SW 1271 (cell line): ENCODE measurements around the gene XYLT1.
"Not testable (repeated sequence)": the region's sequence is repeated elsewhere in the genome, so short reads cannot be mapped to it uniquely, and the experiment has no call there.

Experiments
- DNase-seq, 2 experiments: peaks; one replicate each; lab custom pipeline; 2025; lab: John Stamatoyannopoulos, UW

The XYLT1 gene

DNA sequence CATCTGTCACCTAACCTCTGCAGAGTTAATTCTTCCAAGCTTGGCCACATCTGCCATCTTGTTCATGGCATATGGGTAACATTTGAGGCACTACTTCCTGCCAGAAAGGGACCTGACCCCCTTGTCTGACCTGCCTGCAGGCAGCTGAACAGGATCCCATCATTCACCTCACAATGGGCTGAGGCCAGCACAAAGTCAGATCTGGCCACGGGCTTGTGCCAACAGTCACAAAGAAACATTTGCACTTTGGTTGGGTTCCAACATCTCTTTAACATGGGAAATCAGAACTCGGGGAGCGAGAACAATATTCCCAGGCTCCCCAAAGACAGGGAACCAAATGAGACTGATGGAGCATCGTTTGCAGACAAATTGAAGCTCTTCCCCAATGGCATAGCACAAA lies 116.1 kb downstream of the XYLT1 start:
- DNase-seq, result no peak

DNA sequence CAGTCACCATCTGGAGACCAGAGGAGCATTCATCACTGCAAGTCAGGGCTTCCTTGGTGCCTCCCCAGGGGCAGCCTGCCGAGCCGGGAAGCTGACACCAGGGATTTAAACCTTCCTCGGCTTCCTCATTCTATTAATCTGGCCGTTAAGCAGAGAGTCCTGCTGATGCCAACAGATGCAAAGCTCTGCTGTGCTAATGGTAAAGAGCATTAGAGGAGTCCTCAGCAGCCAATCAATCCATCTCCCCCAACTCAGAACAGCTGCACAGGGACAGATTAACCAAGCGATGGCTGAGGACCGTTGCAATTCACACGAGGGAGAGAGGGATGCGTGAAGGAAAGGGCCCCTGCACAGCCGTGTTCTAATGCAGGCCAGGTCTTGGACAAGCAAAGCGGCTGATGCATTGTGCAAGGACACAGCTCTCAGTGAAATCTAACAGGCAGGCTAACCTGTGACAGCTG lies 116.6 kb downstream of the XYLT1 start:
- no peak for DNase-seq

DNA sequence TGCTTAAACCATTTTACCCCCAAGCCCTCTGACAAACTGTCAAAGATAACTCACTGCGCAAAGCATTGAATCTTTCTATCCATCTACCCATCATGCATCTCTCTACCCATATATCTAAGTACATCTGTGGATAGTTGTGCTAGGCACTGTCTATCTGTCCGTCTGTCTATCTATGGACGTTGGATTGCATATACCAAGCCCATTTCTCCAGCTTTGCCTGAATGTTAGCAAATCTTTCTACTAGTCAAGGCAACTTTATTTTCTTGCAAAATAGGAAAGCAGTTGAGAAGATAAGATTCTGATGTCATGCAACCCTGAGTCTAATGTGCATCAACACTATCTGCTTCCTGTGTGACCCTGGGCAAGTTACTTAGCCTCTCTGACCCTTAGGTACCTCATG lies 117.2 kb downstream of the XYLT1 start:
- no peak for DNase-seq

DNA sequence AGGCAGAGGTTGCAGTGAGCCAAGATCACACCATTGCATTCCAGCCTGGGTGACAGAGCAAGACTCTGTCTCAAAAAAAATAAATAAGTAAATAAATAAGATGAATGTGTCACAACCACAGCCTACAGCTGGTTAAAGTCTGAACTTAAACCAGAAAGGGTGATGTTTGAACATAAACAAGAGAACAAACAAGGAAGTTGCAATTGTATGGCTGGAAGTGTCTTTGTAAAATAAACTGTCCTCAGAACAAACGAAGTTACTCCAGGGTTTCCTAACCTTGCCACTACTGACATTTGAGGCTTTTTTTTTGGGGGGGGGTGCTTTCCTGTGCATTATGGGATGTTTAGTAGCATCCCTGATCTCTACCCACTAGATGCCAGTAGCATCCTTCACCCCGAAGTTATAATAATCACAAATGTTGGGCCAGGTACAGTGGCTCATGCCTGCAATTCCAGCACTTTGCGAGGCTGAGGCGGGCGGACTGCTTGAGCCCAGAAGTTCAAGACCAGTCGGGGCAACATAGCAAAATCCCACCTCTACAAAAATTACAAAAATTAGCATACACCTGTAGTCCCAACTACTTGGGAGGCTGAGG lies 119.2 kb downstream of the XYLT1 start:
- DNase-seq, result no peak

DNA sequence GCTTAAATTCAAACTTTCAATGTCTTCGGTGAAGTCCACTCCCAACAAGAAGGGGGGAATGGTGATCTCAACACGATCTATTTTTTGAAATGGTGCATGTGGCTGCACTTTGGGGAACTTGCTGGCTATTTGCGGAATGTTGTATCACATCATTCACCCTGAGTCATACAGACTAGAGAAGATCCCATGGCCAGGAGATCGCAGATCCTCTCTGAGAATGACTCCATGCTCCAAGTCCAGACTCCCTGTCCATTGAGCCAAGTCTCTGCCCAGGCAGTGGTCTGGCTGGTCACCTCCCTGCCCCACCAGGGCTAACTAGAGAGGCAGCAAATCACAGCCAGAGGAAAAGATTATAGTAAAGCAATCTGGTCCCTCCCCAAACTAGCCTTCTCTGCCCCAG lies 120.6 kb downstream of the XYLT1 start:
- DNase-seq, result no peak

DNA sequence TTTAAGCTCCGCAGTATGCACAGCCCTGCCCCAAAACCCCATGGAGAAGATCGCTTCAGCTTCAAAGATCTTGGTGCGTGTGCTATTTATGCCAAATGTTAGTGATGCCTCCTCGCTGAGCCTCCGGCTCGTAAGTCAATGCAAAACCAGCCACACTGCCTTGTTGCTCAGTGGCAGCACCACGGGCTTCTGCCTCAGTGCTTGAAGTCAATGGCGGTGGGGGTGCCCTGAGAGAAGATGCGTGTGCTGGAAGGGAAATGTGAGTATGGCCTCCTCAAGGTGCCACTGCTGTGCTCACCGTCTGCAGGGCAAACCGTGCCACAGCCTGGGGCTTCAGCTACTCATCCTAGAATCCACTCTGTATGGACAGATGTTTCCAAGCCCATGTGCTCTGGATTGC lies 121.9 kb downstream of the XYLT1 start:
- no peak for DNase-seq

DNA sequence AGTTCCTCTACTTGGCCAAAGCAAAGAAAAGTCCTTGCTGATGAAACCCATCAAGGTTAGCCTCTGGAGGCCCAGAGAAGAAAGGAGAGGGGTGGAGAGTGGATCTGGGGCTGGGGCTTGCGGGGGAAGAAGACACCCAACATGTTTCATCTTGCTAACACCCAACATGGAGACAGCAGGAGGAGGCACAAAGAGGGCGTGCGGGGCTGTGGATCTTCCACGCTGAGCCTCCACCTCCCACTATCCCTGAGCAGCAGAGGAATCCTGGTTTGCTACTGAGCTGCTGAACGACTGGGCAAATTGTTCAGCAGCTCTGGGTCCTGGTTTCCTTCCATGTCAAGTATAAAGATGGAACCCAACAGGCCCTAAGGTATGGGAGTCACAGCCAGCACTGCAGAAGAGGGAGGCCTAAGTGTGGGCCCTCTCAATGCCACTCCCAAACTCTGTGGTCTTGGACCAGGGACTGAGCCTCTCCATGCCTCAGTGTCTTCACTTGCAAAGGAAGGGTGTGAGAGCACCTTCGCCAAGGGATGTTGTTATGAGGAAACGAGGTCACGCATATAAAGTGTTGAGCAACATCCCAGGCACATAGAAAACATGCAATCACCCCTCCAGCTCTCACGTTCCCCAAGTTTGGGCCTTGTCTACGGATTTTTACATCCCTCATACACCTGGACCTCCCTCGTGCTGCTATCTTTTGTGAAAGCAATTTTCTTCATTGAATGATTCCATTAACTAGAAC lies 122.5 kb downstream of the XYLT1 start:
- no peak for DNase-seq

DNA sequence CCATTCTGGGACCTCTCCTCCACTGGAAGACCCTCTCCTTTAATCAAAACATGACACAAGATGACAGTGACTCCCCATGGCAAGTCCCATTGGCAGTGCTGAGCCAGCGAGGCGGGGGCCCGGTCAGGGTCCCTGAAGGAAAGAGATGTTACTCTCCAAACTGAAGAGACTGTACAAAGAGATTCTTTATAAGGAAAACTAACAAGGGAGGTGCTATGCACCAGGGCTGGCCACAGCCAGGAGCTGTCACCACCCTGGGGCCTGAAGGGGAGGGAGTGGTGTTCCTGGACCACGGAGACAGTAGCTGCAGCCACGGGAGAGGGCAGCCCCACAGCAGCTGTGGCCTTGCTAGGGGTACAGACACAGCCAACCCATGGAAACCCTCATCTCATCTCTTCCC lies 123.1 kb downstream of the XYLT1 start:
- DNase-seq, result no peak

DNA sequence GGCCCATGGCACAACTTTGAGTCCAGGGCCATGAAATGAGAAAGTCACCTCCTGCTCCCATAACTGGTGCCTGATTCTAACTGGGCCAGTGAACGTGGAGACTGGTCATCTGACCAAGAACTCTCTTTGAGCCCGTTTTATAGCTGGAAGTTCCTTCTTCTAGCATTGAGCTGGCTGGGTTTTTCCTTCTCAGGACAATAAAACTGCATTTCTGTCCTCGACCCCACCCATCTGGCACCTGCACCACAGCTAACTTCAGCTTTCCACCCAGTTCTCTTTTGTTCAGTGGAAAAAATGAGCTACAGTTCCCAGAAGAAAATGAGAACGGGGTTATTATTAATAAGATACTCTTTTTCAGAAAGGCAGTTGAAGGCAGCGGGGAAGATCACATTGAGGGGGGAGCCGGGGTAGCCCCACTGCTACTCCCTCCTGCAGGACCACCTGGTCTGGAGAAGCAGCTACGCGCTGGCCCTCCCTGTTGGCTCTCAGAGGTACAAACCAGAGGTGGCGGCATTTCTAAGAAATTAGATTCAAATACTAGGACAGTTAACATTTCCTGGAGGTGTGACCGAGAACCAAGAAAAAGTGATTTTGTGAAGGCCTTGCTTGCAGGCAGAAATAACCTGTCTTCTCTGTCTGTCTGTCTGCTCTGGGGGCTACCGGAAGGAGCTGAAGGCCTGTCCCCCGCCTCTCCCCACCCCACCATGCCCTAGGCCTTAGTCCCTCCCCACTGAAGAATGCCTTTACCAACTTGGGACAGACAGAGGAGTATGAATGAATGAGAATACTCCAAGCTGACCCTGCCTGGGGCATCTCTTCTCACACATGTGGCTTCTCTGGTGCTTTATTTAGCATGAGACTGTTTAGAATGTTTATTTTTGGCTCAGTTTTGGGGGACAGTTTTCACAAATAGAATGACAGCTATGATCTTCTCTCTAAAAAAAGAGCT lies 123.9 kb downstream of the XYLT1 start:
- no peak for DNase-seq

DNA sequence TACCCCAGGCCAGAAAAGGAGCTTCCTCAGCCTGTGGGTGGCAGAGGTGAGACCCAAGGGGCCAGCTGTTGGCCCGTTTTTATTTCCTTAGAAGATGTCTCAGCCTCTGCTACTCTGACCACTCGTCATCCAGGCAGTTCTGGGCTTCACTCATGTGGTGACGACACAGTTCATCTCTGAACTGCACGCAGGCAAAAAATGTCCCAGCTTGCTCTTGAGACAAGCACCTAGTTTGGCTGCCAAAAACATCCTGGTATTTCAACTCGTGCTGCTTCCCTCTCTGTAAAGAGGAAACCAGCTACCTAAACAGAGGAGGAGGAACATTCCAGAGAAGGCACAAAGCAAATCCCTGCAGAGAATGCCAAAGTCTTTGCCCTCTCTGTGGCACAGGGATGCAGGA lies 125.7 kb downstream of the XYLT1 start:
- no peak for DNase-seq

DNA sequence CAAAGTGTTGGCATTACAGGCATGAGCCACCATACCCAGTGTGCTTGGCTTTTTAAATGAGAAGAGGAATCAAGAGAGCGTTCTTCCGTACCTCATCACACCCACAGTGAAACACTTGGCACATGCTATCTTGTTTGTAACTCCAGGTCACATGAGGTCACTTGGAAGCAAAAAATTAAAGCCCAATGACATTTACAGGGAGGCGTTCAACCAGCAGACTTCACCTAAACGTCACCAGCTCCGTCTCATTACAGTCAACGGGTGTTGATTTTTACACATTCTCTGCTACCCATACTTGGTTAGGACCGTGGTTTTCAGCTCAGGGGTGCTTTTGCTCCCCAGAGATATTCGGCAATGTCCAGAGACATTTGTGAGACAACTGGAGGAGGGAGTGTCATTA lies 127.0 kb downstream of the XYLT1 start:
- DNase-seq, result no peak

DNA sequence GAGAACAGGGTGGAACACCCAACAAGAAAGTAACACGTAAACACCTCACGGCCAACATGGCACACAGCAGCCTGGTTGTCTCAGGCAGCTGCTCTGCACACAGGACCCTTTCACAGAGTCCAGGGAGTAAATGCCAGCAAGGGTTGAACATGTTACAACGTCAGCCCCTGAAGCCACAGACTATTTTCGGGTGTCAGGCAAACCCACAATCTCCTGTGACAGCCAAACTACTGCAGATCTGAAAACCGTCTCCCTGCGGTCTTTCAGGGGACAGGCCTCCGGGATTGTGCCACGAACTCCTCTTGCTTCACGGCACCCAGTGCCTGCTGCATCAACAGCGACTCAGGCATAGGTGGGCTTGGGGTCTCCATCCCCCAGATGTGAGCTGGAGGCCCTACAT lies 127.7 kb downstream of the XYLT1 start:
- DNase-seq, result no peak

DNA sequence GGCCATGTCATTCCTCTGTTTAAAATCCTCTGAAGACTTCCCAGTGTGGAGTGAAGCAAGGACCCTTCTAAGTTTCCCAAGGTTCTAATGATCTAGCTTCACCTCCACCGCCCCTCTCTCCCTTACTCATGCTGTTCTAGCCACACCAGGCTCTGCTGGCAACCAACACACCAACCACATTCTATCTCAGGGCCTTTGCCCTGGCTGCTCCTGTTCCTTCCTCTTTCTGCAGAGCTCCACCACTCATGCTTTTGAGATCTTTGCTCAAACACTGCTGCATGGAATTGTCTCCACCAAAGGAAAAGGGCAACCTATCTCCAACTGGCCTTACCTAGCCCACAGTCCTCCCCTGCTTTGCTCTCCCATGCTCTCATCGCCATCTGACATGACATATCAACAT lies 128.7 kb downstream of the XYLT1 start:
- no peak for DNase-seq

DNA sequence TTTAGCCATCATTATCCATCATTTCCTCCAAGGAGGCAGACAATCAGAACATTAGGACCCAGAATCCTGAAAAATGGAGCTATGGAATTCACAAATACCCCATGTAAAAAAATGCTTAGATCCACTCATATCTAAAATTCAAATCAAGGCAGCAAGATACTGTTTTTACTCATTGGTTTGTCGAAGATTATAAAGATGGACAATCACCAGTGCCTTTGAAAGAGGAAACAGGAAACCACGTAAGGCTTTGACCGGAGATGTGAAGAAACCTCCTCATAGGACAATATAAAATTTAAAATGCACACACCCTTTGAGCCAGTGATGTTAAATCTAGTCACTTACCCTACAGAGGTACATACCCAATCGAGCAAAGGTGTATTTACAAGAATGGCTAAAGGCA lies 130.0 kb downstream of the XYLT1 start:
- no peak for DNase-seq

DNA sequence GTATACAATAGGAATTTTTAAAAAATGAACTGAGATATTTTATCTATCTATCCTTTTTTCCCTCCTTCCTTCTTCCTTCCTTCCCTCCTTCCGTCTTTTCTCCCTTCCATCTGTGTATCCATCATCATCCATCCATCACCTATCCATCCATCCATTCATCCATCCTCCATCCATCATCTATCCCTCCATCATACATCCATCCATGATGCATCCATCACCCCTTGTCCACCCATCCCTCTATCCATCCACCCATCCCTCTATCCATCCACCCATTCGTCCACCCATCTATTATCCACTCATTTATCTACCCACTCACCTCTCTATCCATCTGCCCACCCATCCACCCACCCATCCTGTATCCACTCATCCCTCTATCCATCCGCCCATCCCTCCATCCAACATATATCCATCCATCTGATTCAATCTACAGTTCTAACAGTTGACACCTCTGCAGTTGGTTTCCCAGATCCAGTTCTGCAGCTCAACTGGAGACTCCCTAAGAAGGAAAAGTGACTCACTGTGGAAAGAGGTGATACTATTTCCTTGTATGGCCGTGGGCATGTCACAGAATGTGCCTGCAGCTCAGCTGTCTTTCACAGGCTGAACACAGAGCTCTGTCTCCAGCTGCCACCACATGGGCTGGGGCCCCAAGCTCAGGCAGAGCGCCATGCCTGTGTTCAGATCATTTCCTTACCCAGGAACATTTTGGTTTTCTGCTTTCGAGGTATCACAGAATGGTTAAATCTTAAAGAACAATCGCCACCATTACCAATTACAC lies 130.8 kb downstream of the XYLT1 start:
- no peak for DNase-seq

DNA sequence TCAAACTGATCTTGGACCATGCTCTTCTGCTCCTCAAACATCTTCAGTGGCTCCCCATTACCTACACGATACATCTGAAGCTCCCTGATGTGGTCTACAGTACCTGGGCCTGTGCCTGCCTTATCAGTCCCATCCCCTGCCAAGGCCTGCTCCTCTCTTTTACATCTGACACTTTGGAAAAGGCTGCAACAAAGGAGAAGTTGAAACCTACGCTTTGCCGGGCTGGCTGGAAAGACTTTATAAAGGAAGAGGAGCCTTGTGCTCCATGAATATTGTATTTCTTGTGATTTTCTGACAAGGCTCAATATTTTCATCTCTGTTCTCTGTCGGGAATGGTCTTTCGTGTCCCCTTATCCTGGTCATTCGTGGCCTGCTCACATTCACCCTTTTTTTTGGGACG lies 132.5 kb downstream of the XYLT1 start:
- no peak for DNase-seq

DNA sequence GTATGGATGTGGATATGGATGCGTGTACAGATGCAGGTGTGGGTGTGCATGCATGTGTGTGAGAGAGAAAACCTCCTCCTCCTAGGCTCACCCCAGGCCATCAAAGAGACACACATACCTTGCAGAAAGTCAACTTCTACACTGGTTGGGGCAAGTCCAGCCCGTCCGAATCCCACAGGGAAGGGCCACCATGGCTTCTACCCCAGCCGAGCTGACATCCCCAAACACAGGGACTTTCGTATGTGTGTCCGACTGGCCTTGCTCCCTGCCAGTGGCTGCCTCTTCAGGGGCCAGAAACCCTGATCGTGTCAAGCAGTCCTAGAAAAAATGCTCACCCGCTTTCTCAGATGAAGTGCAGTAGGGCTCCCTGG lies 134.2 kb downstream of the XYLT1 start:
- no peak for DNase-seq

DNA sequence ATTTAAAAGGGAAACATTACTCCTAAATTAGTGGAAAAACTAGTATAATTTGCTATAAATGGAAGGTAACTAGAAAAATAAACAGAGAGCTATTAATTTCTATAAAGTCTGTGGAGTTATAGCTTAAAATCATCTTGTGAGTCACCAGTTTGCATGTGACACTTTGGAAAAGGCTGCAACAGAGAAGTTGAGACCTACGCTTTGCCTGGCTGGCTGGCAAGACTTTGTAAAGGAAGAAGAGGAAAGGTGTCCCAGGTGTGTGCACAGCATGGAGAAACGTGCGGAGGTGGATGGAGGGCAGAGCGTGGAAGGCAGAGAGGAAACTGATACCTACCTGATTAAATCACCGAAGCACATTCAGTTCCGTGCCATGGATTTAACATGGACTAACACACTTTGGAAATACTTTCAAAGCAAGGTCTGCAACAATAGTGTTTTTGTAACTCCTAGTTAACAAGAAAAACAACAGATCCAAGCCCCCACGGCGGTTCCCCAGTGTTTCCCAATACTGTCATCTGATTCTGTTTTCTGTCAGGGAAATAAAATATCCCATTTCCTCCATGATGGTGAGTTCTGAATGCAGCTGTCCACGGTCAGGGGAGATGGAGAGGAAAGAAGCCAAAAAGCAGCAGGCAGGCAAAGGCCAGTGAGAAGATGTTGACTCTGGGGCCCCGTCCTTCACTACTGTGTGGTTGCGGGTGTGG lies 134.8 kb downstream of the XYLT1 start:
- DNase-seq, result no peak

DNA sequence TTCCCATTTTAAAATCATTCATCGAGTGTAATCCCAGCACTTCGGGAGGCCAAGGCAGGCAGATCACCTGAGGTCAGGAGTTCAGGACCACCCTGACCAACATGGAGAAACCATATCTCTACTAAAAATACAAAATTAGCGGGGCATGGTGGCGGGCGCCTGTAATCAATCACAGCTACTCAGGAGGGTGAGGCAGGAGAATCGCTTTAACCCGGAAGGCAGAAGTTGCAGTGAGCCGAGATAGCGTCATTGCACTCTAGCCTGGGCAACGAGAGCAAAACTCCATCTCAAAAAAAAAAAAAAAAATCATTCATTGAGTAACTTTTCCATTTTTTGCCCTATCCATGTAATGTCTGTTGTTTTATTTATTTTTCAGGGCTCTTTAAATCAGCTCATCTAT lies 135.4 kb downstream of the XYLT1 start:
- not testable (repeated sequence) for DNase-seq

DNA sequence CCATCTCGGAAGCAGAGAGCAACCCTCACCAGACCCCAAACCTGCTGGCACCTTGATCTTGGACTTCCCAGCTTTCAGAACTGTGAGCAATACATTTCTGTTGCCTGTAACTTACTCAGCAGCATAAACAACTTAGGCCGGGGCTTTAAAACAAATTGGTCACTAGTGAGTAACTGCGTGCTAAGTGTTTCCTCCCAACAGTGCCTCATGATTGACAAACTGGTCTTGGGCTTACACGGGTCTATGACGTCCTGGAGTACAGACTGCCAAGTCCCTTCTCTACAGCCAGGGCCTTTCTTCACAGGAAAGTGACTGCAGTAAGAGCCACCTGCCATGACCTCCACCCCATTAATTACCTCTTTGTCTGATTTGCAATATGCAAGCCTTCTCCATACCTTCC lies 136.7 kb downstream of the XYLT1 start:
- DNase-seq, result no peak

DNA sequence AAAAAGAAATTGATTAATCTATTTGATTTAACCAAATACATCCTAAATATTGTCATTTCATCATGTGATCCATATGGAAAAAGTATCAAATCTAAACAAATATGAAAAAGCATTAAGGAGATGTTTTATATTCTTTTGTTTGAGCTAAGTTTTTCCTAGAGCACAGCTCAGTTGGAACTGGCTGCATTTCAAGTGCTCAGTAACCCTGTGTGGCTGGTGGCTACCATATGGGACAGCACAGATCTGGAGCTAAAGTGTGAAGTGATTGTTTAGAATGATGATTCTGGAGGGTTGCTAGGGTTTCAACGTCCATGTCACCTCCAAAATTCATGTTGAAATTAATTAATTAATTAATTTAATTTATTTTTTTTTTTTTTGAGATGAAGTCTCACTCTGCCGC lies 137.5 kb downstream of the XYLT1 start:
- no peak for DNase-seq

DNA sequence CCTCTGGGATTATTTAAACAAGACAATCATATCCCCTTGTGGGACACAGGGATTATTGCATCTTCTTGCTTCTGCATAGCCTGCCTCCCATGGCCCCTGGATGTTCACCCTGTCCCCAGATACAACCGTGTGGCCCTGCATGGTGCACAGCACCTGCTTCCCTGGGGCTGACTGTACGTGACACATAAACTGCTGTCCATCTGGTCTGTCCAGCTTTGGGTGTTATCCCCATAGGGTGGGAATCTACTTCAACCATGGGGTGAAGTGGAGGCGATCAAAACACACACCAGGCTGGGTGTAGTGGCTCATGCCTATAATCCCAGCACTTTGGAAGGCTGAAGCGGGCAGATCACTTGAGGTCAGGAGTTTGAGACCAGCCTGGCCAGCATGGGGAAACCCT lies 138.8 kb downstream of the XYLT1 start:
- DNase-seq, result no peak
